SH-SY5Y (cell line): ENCODE data around the gene PLEKHN1.

ENCODE experiments used
- GATA2 ChIP-seq: IDR thresholded peaks from 2 replicates; pipeline ENCODE4 v1.6.1; 2011; ENCODE audit warnings: mild to moderate bottlenecking, low read depth, low read length
- GATA3 ChIP-seq: IDR thresholded peaks from 2 replicates; pipeline ENCODE4 v1.6.1; 2011; ENCODE audit warnings: low read depth, mild to moderate bottlenecking, low read length, moderate library complexity

DNA sequence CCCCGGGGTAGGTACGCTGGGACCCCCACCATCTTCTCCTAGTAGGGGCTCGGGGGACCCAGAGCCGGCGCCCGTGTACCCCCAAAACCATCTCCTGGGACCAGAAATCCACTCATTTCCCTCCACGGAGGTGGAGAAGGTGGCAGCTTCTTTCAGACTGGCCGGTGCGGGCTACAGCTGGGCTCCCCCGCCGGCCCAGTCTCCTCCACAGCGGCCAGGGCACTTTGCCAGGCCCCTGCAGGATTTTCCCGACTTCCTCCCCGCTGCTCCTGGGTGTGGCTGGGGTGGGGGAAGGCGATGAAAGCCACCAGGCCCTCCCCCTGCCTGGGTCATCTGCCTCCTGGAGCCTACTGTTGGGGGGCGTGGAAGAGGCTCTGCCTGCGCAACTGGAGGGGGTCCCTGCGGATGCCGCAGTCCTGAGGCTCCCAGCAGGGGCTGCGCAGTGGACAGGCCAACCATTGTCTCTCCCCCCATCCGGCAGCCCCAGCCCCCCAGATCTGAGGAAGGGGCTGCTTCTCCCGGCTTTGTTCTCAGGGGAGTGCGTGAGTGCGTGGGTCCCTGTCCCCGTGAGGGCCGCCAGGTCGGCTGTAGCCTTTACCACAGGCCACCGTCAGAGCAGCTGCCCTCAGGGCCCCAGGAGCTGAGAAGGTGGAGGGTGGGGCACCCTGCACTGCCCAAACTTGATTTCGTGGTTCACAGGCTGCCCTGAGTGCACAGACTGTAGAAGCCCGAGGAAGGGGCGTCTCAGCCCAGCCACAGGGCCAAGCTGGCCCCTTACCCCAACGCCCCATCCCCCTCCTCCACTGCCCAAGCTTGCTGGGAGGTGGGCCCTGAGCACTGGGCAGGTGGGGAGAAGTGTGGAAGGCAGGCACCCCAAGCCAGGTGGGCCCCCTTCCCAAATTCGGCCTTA is 55.0 kb downstream of the PLEKHN1 start:
- TF ChIP-seq GATA2 (no peak), GATA3 (no peak)
